Fibroblast of lung (primary cell): ENCODE data around the gene BACE1. TPM values are rescaled to one million over a fixed set of nuclear protein-coding genes. Genes with fewer than 3 reads are reported as not detected.
"Not testable (repeated sequence)": the region's sequence is repeated elsewhere in the genome, so short reads cannot be mapped to it uniquely, and the experiment has no call there.

Experiments
- DNase-seq, 2 donors: peaks; one replicate each; pipeline versions ENCODE4 v3.0.0 to v3.0.0-alpha.2; 2010; ENCODE audit warnings: low read depth in 2 of 2
- H2AFZ ChIP-seq: 2 replicates; pipeline ENCODE4 v1.5.1; 2012; ENCODE audit warnings: low read length, control low read depth, inconsistent platforms
- H3K27ac ChIP-seq: 2 replicates; pipeline ENCODE4 v1.5.1; 2011; ENCODE audit warnings: low read length, control low read depth; ENCODE audit not compliant: insufficient read depth
- H3K27me3 ChIP-seq: 2 replicates; pipeline ENCODE4 v1.5.1; 2011; ENCODE audit warnings: mild to moderate bottlenecking, low read length; ENCODE audit not compliant: control insufficient read depth, insufficient read depth
- H3K36me3 ChIP-seq: 2 replicates; pipeline ENCODE4 v1.5.1; 2011; ENCODE audit warnings: low read length; ENCODE audit not compliant: control insufficient read depth, insufficient read depth
- H3K4me1 ChIP-seq: 2 replicates; pipeline ENCODE4 v1.5.1; 2011; ENCODE audit warnings: low read length; ENCODE audit not compliant: control insufficient read depth, insufficient read depth; ENCODE audit errors: extremely low read depth
- H3K4me2 ChIP-seq: 2 replicates; pipeline ENCODE4 v1.5.1; 2011; ENCODE audit warnings: low read length, control low read depth; ENCODE audit not compliant: insufficient read depth; ENCODE audit errors: extremely low read depth
- H3K4me3 ChIP-seq, 4 experiments: fragments of 200-600 bp in 1 of 4; sonication (generic) in 1 of 4; replicated peaks in 1 of 4; 2 replicates each; pipeline ENCODE4 v1.5.1; 2011 to 2016; ENCODE audit warnings: low read length in 4 of 4, low read depth in 3 of 4, mild to moderate bottlenecking in 3 of 4, control low read depth in 2 of 4, inconsistent platforms in 1 of 4, mixed read lengths in 1 of 4; ENCODE audit not compliant: insufficient read depth in 1 of 4; ENCODE audit errors: control extremely low read depth in 1 of 4
- H3K79me2 ChIP-seq: 2 replicates; pipeline ENCODE4 v1.5.1; 2012; ENCODE audit warnings: mild to moderate bottlenecking, low read length, inconsistent platforms; ENCODE audit not compliant: control insufficient read depth, insufficient read depth
- H3K9ac ChIP-seq: 2 replicates; pipeline ENCODE4 v1.5.1; 2011; ENCODE audit warnings: mild to moderate bottlenecking, low read length, control low read depth; ENCODE audit not compliant: insufficient read depth
- H3K9me3 ChIP-seq: 2 replicates; pipeline ENCODE4 v1.5.1; 2012; ENCODE audit warnings: low read depth, low read length; ENCODE audit not compliant: control insufficient read depth, insufficient read depth
- H4K20me1 ChIP-seq: 2 replicates; pipeline ENCODE4 v1.5.1; 2011; ENCODE audit warnings: low read length; ENCODE audit not compliant: control insufficient read depth, insufficient read depth; ENCODE audit errors: extremely low read depth
- CTCF ChIP-seq, 2 donors: IDR thresholded peaks in 1 of 2; conservative IDR thresholded peaks in 1 of 2; 1 replicate in 1 of 2; 2 replicates in 1 of 2; pipeline ENCODE4 v1.5.1; 2011 to 2012; ENCODE audit warnings: low read length in 2 of 2, control low read depth in 1 of 2, inconsistent platforms in 1 of 2, low read depth in 1 of 2, mild to moderate bottlenecking in 1 of 2
- EZH2 ChIP-seq: IDR thresholded peaks from 2 replicates; pipeline ENCODE4 v1.5.1; 2012; ENCODE audit warnings: low read length, control low read depth, mild to moderate bottlenecking; ENCODE audit errors: missing control alignments
- polyA plus RNA-seq, 2 donors: library from polyadenylated mRNA; depleted of rRNA in 1 of 2; stranded (reverse) in 1 of 2; unstranded in 1 of 2; fragments of >200 nt; gene quantifications; 2 replicates each; pipeline ENCODE4 v1.2.1, GENCODE V29; 2011 to 2012; ENCODE audit warnings: missing spikeins in 1 of 2
- total RNA-seq: library from RNA; depleted of rRNA; stranded (reverse); fragments of >200 nt; gene quantifications from 2 replicates; pipeline ENCODE4 v1.2.1, GENCODE V29; 2014

BACE1 gene
- total and polyA plus RNA-seq, 2 donors (not counting 1 experiment from before 2014, with no cell fraction given), result 23.1 to 62.7 TPM

GRCh38 chr11:117271208-117271607, 44.8 kb downstream of the BACE1 start:
- H3K9me3 ChIP-seq, result no peaks in the 10 kb centered on the region
- no peak for DNase-seq
- H3K79me2 ChIP-seq, result no peaks in the 10 kb centered on the region
- H3K4me3 ChIP-seq, result no peak overlapping the region
- H3K36me3 ChIP-seq, result no peaks in the 10 kb centered on the region
- H3K4me2 ChIP-seq, result no peak overlapping the region
- H3K9ac ChIP-seq, result no peak overlapping the region
- no peaks in the 10 kb centered on the region for H3K4me1 ChIP-seq
- no peaks in the 10 kb centered on the region for H3K27me3 ChIP-seq
- H4K20me1 ChIP-seq, result no peaks in the 10 kb centered on the region
- no peak overlapping the region for H3K27ac ChIP-seq
- TF ChIP-seq EZH2 (no peak), CTCF (conservative IDR thresholded peaks at IDR 0.05 in 1 of 2, IDR thresholded peaks at IDR 0.05 in 1 of 2; ENCODE audit: low read depth in 1 of 2, low read length in 2 of 2) (no peak)
- no peak overlapping the region for H2AFZ ChIP-seq

- no peak for TF ChIP-seq EZH2
- no peak for TF ChIP-seq CTCF (conservative IDR thresholded peaks at IDR 0.05 in 1 of 2, IDR thresholded peaks at IDR 0.05 in 1 of 2; ENCODE audit: low read depth in 1 of 2, low read length in 2 of 2)
- Histone ChIP-seq H3K27ac (no peak overlapping the region), H3K9me3 (no peaks in the 10 kb centered on the region), H3K79me2 (no peaks in the 10 kb centered on the region), H3K36me3 (no peaks in the 10 kb centered on the region), H3K4me2 (no peak overlapping the region), H3K4me3 (no peak overlapping the region), H3K4me1 (no peaks in the 10 kb centered on the region), H2AFZ (no peak overlapping the region), H3K27me3 (no peaks in the 10 kb centered on the region), H3K9ac (no peak overlapping the region), H4K20me1 (no peaks in the 10 kb centered on the region)
- no peak for DNase-seq
Observed at GRCh38 chr11:117269856-117270255, 46.2 kb downstream of the BACE1 start.

- H3K4me3 ChIP-seq, result no peak overlapping the region
- no peaks in the 10 kb centered on the region for H3K4me1 ChIP-seq
- DNase-seq, result no peak
- no peak overlapping the region for H3K27ac ChIP-seq
- no peak overlapping the region for H3K9ac ChIP-seq
- H2AFZ ChIP-seq, result no peak overlapping the region
- H3K27me3 ChIP-seq, result no peaks in the 10 kb centered on the region
- no peak overlapping the region for H3K4me2 ChIP-seq
- no peaks in the 10 kb centered on the region for H4K20me1 ChIP-seq
- no peak for TF ChIP-seq EZH2
- TF ChIP-seq CTCF (conservative IDR thresholded peaks at IDR 0.05 in 1 of 2, IDR thresholded peaks at IDR 0.05 in 1 of 2; ENCODE audit: low read depth in 1 of 2, low read length in 2 of 2), result no peak
- no peaks in the 10 kb centered on the region for H3K79me2 ChIP-seq
- no peaks in the 10 kb centered on the region for H3K9me3 ChIP-seq
- no peaks in the 10 kb centered on the region for H3K36me3 ChIP-seq
Observed at GRCh38 chr11:117265745-117266144, 50.3 kb downstream of the BACE1 start.

GRCh38 chr11:117264624-117265323, 51.3 kb downstream of the BACE1 start:
- not testable (repeated sequence) for H3K4me2 ChIP-seq, H2AFZ ChIP-seq, H3K9me3 ChIP-seq, H3K36me3 ChIP-seq, H3K27me3 ChIP-seq, H3K9ac ChIP-seq, H3K27ac ChIP-seq, H3K79me2 ChIP-seq, H3K4me3 ChIP-seq, DNase-seq, H4K20me1 ChIP-seq, H3K4me1 ChIP-seq
